ENCODE measurements around the gene SPINK2. TPM values are rescaled to one million over a fixed set of nuclear protein-coding genes. Genes with fewer than 3 reads are reported as not detected.
A peak's percentile ranks its signal among the peaks of the same experiment; 100 is the strongest.

The SPINK2 gene, protein sequence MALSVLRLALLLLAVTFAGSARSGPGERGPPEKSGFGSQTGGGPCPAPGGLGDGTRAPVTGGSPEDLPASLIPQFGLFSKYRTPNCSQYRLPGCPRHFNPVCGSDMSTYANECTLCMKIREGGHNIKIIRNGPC
- 0.92 TPM for total RNA-seq

DNA sequence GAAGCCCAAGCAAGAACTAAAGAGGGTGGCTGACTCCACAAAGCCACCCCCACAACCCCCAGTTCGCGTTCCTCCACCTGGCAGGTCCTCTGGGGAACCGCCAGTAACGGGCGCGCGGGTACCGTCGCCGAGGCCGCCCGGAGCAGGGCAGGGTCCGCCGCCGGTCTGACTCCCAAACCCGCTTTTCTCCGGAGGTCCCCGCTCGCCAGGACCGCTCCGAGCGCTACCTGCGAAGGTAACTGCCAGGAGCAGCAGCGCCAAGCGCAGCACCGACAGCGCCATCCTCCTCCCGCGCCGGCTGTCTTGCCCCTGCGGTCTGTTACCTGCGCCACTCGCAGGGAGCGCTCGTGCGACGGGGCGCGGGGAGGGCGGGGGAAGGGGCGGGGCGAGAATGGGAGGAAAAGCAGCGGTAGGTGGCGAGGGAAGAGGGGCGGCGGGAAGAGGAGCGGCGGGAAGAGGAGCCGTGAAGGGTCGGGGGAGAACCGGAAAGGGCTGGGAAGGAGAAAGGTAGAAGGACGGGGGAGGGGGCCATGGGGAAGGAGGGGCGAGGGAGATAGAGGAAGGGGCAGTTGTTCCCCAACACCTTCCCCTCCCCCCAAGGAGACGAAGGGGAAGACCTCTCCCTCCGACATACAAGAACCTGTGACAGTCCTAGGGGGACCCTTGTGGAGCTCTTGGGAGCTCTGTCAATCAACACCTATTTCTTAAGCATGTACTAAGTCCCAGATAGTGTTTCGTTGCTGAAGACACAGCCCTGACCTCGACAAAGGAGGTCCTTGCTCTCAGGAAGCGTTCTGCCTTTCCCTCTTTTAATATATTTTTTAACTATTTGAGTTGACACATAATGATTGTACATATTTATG is at the start of gene SPINK2:
TSS of gene SPINK2 (minus strand) at position 321 of the 863 bp plus-strand sequence. CDS start at position 282, 39 bp downstream.
- ATAC-seq = peak; percentile 82

DNA sequence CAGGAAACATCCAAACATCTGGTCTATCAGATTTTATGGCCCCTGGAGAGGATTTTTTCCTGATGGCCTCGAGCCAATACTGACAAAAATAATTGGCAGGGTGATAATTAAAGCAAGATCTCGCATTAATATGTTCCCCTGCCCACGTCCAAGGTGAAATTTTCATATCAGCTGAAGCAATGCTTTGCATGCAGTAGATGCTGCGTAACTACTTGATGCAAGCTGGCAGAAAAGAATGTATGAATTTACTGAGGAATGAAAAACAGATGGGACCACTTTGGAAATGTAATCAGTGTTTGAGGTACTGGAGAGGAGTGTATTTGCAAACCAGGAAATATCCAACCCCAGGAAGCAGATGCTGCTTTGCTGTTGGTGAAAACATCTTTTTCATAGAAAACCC is 49.4 kb upstream of the SPINK2 start:
- ATAC-seq = no peak

DNA sequence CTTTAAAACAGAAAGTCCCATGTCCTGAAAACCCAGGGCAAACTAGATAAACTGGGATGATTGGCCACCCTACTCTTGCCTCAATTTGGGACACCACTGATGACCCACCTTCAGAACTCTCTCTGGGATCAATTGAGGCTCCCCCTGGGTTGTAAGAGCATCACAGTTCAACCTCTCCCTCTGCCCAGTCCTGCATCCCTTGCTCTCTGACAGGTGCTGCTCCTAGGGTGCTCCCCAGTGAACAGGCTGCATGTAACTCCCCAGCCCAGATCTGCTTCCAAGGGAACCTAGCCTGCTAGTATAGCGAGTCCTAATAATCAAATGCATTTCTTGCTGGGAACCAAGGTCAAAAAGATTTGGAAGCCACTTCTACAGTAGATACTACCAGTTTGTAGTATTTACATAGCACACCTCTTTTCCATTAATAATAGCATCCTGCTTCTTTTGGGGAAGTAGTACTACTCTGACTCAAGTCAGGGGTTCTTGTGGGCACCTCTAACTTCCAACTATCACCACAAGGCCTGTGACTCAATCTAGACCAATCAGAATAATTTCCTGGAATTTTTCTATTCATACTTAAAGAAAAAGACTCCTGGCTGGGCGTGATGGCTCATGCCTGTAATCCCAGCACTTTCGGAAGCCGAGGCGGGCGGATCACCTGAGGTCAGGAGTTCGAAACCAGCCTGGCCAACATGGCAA is 42.1 kb upstream of the SPINK2 start:
- peak; percentile 59 for ATAC-seq

DNA sequence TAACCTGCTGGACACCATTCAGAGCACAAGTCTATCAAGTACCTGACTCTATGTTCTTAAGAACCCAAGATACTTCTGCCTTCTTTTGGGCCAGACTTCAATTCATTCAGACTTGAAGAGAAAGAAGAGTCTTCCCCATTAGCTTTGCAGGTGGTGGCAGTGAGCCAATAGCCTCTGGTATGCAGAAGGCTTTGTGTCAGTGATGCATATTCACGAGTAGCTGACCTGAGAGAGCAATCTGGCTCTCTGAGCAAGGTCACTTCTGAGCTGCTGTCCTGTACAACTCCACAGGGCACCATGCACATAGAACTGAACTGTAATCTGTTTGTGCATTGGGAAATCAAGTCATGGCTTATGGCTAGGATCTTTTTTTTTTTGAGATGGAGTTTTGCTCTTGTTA is 39.9 kb upstream of the SPINK2 start:
- no peak for ATAC-seq

DNA sequence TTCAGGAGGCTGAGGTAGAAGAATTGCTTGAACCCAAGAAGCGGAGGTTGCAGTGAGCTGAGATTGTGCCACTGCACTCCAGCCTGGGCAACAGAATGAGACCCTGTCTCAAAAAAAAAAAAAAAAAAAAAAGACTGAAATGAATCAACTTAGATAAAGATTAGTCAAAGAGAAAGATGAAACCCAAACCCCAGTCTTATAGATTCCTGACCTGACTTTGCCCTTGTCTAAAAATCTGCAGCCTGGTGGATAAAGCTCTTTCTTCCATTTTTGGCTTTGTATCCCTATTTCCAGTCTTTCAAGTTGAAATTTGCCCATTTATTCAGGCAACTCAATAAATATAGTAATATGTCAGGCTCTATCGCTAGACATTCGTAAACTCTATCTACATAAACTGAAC is 39.3 kb upstream of the SPINK2 start:
- no peak for ATAC-seq

DNA sequence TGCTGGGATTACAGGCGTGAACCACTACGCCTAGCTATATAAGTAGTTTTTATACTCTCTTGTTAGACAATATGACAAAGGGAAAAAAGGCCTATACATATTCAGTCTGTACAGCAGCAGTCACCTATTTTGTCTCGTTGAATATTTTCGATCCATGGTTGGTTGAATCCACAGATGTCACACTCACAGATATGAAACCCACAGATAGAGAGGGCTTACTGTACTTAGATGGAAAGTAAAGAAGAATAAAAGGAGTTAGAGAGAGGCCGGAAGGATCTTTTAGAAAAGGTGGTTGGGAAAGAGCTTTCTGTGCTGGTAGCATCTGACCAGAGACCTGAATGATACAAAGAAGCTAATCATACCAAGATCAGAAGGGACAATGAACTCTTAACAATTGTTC is 38.3 kb upstream of the SPINK2 start:
- no peak for ATAC-seq

DNA sequence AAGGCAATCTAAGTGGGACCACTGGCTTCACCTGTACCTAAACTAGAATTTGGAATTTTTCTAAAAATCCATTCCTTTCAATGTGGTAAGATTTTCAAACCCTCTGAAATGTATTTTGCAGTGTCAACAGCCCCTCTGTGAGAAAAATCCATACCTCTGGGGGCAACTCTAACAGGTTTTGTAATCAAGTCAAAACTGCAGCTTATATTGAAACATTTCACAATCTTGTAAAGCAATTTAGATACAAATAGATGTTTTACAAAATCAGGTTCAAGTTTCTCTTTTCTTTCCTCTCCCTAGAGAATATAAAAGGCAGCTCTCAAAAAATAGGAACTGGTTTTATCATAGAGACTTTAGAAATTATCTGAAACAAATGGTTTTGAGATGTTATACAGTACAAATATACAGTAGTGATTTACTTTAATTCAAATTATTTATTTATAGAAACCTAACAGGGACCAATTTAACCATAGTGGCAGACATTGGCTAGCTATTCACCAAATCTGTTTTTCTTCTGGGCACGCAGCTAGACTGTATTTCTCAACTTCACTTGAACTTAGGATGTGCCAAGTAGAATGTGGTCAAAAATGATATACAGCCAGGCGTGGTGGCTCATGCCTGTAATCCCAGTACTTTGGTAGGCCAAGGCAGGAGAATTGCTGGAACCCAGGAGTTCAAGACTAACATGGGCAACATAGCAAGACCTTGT is 36.3 kb upstream of the SPINK2 start:
- ATAC-seq = no peak

DNA sequence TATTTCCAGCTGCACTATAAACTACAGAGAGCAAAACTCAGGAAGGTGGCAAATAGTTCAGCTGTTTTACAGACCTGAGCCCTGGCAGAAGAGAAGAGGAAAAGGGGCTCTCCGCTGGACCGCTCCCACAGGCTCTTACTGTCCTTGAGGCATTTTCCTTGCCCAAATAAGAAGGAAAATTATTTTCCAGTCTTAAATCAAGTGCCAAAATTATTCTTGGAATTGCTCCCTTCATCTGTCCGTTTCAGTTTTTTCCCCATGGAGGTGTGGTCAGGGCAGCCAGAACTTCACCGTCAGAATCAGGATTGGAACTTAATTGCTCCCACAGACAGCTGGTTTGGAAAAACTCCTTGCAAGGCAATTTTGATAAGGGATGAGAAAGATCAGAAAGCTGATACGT is 35.2 kb upstream of the SPINK2 start:
- no peak for ATAC-seq

DNA sequence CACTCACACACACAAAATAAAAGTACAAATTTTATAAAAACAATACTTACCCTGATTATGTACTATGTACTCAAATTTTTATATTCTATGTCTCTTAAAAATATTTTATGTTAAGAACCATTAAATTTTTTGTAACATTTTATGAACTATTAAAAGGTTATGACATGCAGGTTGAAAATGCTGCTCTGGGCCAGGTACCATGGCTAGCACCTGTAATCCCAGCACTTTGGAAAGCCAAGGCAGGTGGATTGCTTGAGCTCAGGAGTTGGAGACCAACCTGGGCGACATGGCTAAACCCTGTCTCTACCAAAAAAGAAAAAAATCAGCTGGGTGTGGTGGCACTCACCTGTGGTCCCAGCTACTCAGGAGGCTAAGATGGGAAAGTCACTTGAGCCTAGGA is 29.4 kb upstream of the SPINK2 start:
- no peak for ATAC-seq

DNA sequence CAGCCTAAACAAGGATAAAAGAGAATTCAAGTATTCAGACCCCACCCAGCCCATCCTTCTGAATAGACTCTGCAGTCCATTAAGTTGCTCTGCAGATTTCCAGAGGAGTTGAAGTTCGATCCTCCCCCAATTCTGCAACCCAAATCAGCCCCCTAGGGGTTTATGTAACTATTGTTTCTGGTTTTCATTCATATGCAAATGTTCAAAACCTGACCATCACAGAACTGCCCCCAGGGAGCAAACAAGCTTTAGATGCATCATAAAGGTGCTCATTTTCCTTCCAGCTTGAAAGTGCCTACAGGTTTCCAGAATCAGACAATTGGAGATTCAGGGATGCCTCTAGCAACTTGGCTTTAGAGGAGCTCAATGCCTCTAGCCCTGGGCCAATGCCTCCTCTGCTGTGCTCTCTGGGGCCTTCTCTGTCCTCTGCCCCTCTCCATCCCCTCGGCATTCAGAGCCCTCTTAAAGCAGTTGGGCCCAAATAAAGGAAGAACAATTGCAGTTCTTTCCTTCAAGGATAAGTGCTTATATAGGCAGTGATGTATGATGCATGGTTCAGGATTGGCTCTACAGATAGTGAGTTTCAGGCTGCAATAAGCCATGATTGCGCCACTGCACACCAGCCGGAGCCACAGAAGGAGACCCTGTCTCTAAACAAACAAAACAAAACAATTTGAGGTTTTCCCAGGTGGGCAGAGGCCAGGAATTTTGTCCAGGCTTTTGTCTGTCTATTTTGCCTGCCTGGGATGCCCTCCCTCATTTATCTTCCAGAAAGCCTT is 23.5 kb upstream of the SPINK2 start:
- ATAC-seq = no peak

DNA sequence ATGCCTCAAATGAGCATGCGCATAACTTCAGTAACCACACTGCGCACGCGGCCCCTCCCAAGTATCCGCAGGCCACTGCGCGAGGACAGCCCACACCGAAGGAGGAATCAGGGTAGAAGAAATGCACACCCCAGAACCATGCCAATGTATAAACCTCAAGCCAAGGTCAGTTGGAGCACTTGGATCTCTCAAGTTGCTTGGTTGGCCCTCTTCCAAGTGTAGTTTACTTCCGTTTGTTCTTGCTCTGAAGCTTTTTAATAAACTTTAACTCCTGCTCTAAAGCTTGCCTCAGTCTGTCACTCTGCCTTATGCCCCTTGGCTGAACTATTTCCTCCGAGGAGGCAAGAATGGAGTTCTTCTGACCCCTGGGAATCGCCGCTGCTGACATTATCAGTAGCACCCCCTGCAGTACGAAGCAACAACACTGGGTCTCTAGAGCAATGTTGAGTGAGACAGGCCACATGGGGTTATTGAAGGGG is 22.0 kb upstream of the SPINK2 start:
- ATAC-seq = no peak

DNA sequence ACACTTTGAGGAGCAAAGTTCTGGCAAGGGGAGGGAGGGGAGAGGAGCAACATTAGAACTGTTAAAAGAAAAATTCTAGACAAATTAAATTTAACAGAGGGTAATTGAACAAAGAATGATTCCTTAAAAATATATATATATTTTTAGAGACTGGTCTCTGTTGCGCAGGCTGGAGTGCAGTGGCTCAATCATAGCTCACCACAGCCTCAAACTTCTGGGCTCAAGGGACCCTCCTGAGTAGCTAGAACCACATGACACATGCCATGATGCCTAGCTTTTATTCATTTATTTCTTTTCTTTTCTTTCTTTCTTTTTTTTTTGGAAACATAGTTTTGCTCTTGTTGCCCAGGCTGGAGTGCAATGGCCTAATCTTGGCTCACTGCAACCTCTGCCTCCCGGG is 19.1 kb upstream of the SPINK2 start:
- no peak for ATAC-seq

DNA sequence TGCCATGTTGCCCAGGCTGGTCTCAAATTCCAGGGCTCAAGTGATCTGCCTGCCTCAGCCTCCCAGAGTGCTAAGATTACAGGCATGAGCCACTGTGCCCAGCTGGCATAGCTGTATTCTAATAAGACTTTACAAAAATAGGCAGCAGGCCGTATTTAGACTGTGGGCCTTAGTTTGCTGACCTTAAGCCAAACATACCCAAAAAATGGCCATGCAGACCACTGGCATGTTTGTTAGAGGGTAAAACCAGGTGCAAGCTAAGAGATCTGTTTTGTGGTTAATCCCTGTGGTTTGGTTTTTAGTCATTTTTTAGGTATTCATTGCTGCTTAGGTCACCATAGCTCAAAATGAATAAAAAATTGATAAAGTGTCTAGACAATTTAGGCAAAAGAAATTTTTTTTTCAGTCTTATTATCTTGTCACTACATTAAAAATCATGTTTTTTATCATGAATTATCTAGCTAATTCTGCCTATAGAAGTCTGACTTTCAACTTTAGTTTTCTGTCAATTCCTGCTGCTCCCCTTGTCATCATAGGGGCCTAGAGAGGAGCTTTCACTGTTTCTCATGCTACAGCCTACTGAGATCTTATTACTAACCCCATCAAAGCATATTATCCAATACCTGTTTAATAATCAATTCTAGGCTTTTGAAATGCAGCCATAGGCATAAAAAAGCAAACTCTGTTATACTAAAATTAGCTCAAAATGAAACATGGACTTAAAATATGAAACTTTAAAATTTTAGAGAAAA is 7.5 kb upstream of the SPINK2 start:
- no peak for ATAC-seq

DNA sequence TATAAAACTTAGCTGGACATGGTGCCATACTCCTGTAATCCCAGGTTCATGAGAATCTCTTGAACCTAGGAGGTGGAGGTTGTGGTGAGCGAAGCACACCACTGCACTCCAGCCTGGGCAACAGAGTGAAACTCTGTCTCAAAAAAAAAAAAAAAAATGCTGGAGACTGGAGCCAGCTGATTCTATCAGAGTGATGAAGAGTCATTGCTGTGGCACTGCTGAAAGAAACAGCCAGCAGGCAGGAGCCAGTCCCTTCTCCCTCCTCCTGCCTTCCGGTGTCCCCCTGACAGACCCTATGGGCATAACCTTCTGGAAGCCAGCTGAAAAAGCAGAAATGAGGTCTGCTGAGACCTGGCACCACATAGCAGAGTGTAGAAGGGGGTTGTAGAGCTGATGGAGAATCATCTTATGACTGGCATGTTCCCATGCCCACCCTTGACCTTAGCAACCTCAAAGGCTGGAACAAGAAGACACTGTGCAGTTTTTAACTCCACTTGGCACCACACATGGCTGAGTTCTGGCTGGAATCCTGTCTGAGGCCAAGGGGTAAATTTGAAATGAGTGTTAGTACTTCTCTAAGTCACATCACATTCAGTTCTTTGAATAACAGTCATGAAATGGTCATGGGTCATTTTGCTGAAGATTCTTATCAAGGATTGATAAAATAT is 2.6 kb upstream of the SPINK2 start:
- ATAC-seq = no peak

DNA sequence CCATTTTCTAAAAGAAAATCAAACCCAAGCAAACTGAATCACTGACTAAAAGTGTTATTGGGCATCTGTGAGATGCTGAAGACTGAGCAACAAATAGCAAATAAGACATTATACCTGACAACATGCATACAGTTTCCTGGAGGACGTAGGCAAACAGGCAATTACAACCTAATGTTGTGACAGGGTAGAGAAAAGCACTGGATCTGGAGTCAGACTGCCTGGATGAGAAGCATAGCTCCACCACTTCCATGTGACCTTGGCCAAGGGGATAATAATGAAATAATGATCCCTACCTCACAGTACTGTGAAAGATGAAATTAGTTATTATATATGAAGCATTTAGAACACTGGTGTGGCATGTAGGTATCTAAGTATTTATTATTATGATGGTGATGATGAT is 2.7 kb downstream of the SPINK2 start:
- ATAC-seq = no peak

DNA sequence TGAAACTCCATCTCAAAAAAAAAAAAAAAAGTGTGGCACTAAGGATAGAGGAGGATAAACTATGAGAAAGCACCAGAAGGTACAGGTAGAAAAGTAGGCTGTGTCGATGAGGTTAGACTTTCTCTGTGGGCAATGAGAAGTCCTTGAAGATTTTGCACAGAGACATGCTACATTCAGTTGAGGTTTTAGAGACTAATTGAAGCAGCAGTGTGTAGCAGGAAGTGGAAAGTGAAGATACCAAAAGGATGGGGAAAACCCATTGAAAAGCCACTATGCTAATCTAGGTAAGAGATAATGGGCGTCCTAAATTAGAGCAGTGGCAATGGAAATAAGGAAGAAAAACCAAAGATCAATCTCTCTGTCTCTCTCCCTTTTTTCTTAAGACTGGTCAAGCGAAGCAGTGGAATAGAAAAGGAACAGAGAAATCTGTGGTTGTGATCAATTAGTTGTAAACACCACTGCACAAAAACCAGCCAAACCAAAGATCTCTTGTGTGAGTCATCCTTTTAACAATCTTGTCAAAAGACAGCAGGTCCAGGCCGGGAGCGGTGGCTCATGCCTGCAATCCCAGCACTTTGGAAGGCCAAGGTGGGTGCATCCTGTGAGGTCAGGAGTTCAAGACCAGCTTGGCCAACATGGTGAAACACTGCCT is 3.5 kb downstream of the SPINK2 start:
- ATAC-seq = peak; percentile 38

DNA sequence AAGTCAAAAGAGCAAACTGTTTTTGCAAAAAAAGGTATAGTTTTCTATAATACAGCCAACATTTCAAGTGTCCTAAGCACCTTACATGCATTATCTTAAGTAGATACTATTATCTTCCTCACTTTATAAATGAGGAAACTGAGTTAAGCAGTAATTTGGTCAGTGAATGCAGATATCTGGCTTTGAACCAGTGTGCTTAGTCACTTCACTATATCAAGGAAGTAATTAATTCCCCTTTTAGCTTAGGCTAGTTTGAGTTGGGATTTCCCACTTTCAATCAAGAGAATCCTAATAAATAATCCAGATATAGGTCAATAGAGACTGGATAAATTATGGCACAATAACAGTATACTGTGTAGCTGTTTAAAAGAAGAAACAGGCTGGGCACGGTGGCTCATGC is 14.8 kb downstream of the SPINK2 start:
- no peak for ATAC-seq

DNA sequence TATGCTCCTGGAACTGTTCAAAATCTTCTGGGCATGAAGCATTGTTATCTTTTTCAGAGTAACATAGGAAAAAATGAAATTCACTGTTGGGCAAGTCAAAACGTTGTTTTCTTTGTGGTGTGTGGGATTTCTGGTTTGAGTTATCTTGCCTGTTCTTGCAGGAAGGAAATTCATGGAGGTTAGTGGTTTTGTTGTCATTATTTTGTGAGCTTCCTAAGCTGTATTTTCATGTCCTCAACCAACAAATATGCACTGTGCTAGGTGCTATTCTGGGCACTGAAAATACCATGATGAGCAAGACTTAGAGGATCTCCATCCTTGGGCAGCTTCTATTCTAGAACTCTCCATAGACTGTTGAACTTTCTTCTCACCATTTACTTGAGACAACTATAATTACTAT is 16.9 kb downstream of the SPINK2 start:
- ATAC-seq = no peak

DNA sequence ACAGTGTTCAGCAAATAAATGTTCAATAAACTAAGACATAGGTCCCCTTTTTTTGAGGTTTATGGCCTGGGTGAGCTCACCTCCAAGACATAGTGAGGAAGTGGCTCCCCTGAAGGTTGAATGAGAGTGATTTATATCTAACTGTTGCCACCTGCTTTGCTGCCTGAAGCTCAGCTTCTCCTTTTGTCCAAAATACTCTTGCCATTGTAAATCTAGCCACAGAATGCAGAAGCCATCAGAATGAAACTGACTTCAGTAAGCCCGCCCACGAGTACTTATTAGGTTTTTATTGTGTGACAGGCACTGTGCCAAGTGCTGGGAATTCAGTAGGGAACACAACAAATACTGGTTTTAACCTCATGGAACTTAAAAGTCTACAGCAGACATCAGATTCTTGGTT is 18.0 kb downstream of the SPINK2 start:
- ATAC-seq = peak; percentile 8
